ENCODE data around the gene ZNF710.
A peak's percentile ranks its signal among the peaks of the same experiment; 100 is the strongest.
"Not testable (repeated sequence)": the region's sequence is repeated elsewhere in the genome, so short reads cannot be mapped to it uniquely, and the experiment has no call there.

Gene ZNF710

DNA sequence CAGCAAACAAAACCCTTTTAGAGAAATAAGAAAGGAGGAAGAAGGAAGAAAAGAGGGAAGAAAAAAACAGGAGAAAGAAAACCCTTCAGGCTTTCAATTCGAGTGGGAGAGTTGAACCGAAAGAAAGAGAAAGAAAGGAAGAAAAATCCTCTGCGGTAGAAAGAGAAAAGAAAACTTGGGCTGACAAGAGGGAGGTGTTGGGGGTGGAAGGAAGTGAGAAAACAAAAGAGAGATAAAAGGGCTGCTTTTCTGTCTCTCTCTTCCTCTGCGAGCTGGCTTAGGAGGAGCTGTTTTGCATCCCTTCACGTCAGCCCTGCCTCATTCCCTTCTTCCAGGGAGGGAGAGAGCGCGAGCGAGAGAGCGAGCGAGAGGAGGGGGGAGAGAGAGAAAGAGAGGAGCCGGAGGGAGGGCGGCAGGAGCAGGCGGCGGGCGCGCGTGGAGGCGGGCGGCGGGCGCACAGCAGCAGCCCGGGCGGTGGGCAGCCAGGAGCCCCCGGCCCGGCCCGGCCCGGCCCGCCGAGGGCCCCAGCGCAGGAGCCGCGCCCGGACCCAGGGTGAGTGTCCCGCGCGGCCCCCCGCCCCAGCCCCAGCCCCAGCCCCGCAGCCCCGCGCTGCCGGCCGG is at the start of gene ZNF710:
Gene ZNF710 (plus strand): TSS at position 263 of the 621 bp plus-strand sequence. CDS start 65,814 bp downstream, outside the sequence.
- DNase-seq: peak; percentile 45

DNA sequence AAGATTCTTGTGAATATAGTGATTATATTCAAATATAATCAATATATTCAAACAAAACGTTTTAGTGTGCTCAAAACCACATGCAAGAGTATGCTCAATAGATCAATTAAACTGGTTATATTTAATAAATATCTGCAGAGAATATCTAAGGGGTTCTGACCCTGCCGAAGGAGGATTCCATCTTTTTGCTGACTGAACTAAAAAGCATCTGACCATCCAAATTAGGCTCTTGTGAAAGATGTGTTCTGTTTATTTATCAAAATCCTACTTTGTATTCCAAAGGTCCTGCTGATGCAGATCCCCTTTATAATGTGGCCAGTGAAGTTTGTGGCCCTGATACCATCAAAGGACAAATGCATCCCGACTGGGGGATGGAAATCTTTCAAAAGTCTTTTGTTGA is 46.6 kb upstream of the ZNF710 start:
- no peak for DNase-seq

GRCh38 chr15:89955449-89955998 is 45.6 kb upstream of the ZNF710 start:
- DNase-seq: not testable (repeated sequence)

- no peak for DNase-seq
Observed at GRCh38 chr15:89958107-89958805, 42.9 kb upstream of the ZNF710 start.

GRCh38 chr15:89963301-89964231 is 37.6 kb upstream of the ZNF710 start:
- no peak for DNase-seq

- no peak for DNase-seq
Observed at GRCh38 chr15:89964232-89964954, 36.7 kb upstream of the ZNF710 start.

GRCh38 chr15:89967881-89968280 is 33.2 kb upstream of the ZNF710 start:
- DNase-seq: no peak

DNA sequence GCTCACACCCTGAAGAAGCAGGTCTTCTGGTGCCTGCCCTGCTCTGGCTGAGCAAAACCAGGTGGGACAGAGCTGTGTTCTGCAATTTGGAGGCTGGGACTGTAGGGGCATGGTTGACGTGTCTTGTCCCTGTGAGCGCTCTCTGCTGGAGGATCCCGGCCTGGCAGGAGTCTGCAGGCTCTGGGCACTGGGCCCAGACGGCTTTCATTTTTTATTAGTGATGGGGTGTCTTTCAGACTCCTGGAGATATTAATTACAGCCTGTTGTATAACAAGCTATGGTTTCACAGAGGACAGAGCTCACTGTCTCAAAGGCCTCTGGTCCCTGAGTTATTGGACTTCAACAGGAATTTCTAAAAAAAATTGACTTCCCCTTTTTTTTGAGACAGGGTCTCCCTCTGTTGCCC is 29.5 kb upstream of the ZNF710 start:
- DNase-seq: peak; percentile 77

GRCh38 chr15:89972085-89972484 is 29.0 kb upstream of the ZNF710 start:
- DNase-seq: no peak

DNA sequence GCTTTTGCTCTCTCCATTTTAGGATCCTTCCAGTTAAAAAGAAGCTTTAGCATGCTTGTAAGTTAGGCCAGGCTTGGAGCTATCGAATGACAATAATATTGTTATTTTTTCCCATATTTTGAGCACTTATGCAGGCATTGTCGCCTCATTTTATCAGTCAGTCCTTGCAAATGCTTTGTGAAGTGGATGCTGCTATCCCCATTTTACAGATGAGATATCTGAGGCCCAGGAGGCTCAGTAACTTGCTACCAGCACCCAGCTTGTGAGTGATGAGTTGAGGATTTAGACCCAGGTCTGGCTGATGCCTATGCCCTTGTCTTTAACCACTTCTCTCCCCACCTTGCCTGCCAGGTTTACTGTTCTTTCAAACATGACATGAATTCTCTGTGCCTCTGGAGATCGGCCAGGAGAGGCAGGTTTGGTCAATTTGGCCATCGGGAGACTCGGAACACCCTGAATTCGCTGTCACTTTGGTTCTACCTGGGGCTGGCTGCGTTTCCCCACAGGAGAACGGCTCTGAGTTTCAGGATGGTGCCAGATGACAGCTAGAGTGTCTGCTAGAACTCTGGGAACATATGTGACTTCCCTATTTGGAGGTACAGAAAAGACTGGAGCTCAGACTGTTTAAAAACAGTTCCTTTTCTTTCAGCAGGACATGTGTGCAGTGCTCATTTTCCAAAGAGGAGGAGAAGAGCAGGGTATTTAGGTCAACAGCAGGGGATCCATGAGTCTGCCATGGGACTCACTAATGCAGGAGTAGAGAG is 25.5 kb upstream of the ZNF710 start:
- DNase-seq: no peak

- DNase-seq: no peak
Observed at GRCh38 chr15:89976246-89976600, 24.9 kb upstream of the ZNF710 start.

DNA sequence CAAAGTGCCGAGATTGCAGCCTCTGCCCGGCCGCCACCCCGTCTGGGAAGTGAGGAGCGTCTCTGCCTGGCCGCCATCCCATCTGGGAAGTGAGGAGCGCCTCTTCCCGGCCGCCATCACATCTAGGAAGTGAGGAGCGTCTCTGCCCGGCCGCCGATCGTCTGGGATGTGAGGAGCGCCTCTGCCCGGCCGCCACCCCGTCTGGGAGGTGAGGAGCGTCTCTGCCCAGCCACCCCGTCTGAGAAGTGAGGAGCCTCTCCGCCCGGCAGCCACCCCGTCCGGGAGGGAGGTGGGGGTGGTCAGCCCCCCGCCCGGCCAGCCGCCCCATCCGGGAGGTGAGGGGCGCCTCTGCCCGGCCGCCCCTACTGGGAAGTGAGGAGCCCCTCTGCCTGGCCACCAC is 23.3 kb upstream of the ZNF710 start:
- not testable (repeated sequence) for DNase-seq

DNA sequence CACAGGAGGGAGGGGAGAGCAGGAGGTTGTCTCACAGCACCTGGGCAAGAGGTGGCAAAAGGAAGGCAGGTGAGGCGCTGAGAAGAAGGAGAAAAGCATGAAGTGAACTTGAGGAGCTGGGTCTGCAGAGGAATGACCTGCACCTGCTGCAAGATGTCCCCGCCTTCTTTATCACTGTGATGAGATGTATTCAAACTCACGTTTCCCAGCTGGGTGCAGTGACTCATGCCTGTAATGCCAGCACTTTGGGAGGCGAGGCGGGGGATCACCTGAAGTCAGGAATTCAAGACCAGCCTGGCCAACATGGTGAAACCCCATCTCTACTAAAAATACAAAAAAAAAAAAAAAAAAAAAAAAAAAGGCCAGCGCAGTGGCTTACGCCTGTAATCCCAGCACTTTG is 22.2 kb upstream of the ZNF710 start:
- DNase-seq: no peak

DNA sequence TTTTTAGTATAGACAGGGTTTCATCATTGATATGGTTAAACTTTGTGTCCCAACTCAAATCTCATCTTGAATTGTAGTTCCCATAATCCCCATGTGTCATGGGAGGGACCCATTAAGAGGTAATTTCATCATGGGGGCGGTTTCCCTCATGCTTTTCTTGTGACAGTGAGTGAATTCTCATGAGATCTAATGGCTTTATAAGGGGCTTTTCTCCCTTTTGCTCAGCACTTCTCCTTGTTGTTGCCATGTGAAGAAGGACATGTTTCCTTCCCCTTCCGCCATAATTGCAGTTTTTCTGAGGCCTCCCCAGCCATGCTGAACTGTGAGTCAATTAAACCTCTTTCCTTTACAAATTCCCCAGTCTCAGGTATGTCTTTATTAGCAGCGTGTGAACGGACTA is 20.2 kb upstream of the ZNF710 start:
- no peak for DNase-seq

GRCh38 chr15:89982315-89983055 is 18.6 kb upstream of the ZNF710 start:
- DNase-seq: no peak

GRCh38 chr15:89984001-89984400 is 17.1 kb upstream of the ZNF710 start:
- DNase-seq: no peak

GRCh38 chr15:89984421-89985010 is 16.6 kb upstream of the ZNF710 start:
- DNase-seq: no peak

GRCh38 chr15:89985111-89985510 is 16.0 kb upstream of the ZNF710 start:
- no peak for DNase-seq

GRCh38 chr15:89991312-89991711 is 9.8 kb upstream of the ZNF710 start:
- DNase-seq: no peak

DNA sequence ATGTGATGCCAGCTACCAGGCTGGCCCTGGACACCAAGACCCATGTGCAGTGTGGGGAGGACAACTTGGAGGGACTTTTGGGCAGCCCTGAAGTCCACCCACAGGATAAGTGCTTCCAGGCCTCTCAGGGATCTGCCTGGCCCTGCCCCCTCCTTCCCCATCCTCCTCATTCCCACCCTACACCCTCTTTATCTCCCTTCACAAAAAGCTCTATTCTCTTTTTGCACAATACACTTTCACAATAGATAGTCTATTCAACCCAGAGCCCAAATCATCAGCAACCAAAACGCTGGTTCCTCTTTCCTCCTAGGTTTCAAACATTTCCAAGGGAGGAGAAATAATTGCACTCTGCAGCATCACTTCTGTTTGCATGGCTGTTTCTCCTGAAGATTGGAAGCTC is 7.8 kb upstream of the ZNF710 start:
- DNase-seq: no peak

- DNase-seq: no peak
Observed at GRCh38 chr15:89997079-89997478, 4.0 kb upstream of the ZNF710 start.

Data from activated CD4-positive, alpha-beta T cell treated with anti-CD3 and anti-CD28 coated beads for 48 hours (primary cell).